GM19395 (cell line): ENCODE measurements around the gene MZT2B.
"Not testable (repeated sequence)": the region's sequence is repeated elsewhere in the genome, so short reads cannot be mapped to it uniquely, and the experiment has no call there.

Source experiments
- ATAC-seq: cut with Tn5 transposase; IDR thresholded peaks from one replicate; pipeline ENCODE4 v1.9.1; 2021; ENCODE audit warnings: mild to moderate bottlenecking, moderate library complexity; ENCODE audit not compliant: unreplicated experiment

MZT2B gene

DNA sequence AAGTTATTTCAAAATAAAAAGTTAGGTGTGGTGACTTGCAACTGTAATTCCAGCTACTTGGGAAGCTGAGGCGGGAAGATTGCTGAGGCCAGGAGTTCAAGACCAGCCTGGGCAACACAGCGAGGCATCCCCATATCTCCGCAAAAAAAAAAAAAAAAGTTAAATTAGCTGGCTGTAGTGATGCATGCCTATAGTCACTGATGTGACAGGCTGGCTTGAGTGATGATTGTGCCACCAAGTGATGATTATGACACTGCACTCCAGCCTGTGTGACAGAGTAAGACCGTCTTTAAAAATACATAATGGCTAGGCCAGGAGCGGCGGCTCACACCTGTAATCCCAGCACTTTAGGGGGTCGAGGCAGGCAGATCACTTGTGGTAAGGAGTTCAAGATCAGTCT lies 12.2 kb upstream of the MZT2B start:
- ATAC-seq: no peak

DNA sequence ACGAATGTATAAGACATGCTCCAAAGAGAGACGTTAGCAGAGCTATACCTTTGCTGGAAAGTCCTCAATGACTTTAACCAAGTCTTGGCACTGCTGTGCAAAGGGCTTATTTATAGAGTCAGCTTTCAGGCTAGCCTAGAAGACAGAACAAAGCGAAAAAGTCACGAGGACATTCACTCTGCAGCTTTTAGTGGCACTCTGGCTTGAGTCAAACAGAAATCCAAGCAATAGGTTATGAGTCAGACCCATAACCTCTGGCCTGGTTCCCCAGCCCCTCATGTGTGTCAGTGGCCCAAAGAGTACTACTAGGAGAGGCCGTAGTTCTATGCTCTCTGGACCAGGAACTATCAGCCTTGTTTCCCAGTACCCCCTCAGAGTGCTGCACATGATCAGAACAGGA lies 7.2 kb upstream of the MZT2B start:
- not testable (repeated sequence) for ATAC-seq

DNA sequence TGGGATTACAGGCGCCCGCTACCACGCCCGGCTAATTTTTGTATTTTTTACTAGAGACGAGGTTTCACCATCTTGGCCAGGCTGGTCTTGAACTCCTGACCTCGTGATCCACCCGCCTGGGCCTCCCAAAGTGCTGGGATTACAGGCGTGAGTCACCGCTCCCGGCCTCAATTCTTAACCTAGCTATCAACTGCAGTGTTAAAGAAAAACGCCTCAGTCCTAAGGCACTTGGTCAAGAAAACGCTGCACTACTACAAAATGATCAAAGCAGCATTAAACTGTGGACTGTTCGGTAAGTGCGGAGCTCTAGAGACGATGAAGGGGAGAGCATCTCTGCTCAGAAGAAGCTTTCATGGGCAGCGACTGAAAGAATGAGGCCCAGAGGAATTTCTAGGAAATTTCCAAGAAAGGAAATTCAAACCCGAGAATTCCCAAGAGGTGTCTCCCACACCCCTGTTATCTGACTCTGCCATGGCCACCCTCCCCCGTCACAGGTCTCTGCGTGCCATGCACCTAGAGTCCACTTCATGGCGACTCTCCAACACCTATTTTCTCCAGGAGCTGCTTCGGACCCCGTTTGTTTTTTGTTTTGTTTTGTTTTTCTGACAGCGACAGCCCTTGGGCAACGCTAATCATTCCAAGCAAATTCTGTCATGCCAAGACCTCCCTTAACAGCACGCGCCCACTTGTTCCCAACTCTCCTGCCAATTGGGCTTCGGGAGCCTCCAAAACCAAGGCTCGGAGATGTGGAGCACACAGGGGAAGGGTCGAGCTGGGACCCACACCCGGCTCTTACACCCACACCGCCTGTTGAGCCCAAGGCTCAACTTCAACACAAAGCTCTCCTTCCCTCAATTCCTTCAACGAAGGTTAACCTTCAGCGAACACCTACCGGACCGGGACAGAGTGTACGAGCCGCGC lies 1.4 kb upstream of the MZT2B start:
- ATAC-seq: not testable (repeated sequence)

DNA sequence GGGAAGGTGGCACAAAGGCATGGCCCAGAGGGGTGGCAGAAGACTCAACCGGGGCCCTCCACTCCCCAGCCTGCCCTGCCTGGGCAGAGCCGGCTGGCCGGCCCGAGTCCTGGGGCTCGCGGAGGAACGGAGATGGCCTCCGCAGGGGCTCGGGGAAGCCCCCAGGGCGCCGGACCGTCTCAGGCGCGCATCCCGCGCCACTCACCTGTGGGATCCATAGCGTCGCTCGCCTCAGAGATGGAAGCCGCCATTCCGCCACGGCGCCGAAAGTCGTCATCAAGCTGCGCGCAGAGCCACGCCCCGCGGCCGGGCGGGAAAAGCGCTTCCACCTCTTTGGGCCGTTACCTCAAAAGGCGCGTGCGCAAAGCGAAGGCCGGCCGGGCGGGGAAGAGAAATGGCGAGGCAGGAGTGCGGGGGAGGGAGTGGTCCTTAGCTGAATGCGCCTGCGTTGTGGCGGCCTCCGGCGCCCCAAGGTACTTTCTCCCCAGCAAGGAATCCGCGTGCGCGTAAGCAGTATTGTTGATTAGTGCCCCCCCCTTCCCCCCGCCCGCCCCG lies 660 bp upstream of the MZT2B start, which contains the start of gene SMPD4:
Gene SMPD4, minus strand, starts transcription at position 278 of the 555 bp plus-strand sequence. CDS start 5,010 bp downstream, outside the sequence.
- peak; percentile 65 for ATAC-seq

DNA sequence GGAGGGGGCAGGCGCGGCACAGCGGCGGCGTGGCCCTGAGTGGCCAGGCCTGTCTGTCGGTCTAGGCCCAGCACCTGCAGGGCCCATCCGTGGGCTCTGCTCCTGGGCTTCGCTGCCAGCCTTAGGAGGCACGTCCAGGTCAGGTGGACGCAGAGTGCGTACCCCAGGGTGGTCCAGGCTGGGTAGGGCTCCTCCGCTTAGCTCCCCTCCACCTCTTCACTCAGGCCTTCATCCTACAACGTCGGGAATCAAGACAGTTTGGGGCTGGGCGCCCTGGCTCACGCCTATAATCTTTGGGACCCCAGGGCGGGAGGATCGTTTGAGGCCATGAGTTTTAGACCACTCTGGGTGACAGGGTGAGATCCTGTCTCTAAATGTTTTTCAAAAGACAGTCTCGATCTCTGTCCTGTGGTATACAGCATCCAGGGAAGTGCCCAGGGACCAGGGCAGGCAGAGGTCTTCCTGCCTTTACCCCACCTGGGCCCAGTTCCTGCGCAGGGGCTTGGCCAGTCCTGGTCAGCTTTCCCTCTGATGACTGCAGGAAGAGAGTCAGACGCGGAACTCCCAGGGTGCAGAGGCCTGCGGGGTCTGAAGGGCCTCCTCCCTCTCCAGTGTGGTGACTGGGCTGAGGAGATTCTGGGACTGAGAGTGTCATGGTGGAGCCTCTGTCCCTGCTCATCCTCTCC lies 907 bp downstream of the MZT2B start:
- ATAC-seq: peak; percentile 18

DNA sequence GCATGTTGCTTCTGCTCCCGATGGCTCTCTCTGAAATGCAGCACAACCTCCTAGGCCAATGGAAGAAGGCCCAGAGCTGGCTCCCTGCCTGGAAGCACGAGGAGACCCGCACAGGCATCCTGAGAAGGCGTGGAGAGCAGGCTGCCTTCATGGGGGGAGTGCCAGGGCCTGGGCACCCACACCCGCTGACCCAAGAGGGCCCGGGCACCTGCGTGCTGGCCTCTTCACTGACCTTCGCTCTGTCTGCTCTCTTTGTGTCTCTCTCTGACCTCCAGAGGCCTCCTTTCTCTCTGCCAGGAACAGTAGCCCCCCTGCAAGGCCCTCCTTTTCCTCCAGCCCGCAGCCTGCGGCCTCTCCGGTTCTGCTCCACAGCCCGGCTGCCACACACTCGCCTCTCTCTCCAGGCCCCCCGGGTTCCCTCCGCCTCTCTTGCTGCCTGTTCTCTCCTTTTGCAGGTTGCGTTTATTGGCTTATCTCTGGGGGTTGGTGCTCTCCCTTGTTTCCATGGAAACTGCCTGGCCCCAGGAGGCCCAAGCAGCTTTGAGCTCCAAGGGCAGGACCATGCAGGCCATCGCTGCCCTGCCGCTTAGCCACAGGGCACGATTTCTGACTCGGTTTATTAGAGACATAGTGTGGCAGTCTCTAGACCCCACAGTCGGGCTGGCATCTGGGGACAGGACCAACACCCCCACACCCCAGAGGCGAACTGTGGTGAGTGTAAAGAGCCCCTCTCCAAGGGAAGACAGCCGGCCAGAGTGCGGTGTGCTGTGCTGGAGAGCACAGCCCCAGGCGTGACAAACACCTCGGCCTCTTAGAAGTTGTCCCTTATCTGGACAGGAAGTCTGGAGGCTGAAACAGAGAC lies 1.7 kb downstream of the MZT2B start:
- ATAC-seq: no peak

DNA sequence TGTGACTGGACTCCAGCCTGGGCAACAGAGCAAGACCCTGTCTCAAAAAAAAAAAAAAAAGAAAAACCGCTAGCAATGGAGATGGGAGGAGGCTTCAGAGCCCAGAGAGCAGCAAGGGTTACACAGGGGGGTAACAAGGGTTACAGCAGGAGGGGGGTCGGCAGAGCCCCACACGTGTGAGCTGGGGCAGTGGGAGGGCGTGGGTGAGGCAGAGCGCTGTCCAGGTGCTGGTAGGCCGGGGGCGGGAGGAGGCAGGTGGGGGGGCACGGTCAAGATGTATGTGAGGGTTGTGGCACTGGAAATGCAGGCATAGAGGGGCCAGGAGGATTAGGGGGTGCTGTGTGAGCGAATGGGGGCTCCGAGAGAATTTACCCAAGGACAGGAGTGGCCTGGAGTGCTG lies 3.4 kb downstream of the MZT2B start:
- no peak for ATAC-seq

DNA sequence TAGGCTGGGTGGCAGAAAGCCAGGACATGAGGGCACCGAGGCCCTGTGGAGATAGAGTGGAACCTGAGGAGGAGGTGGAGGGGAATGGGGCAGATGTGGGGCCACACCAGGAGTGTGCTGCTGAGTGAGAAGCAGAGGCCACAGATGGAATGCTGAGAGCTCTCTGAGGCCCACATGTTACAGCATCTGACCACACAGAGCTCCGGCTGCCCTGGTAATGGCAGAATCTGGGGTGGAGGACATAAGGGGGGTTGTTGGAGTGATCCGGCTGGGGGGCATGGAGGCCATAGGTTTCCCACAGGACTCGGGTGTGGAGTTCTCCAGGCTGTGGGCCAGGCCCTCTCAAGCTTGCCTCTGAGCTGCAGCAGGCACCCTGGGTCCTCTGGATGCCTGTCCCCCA lies 3.8 kb downstream of the MZT2B start:
- ATAC-seq: no peak

DNA sequence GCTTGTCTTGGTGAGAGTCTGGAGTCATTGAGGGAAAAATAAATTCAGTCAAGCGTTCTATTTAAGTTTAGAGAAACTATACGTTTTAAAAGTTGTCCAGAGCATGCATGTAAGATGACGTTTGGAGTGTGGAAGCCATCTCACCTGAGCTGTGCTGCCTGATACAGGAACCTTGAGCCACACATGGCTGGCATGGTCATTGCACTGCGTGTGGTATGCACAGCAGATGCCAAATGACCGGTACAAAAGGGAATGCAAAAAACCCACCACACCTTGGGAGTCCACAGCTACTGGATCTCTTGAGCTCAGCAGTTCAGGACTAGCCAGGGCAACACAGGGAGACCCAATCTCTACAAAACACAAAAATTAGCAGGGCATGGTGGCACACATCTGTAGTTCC lies 4.3 kb downstream of the MZT2B start:
- no peak for ATAC-seq

DNA sequence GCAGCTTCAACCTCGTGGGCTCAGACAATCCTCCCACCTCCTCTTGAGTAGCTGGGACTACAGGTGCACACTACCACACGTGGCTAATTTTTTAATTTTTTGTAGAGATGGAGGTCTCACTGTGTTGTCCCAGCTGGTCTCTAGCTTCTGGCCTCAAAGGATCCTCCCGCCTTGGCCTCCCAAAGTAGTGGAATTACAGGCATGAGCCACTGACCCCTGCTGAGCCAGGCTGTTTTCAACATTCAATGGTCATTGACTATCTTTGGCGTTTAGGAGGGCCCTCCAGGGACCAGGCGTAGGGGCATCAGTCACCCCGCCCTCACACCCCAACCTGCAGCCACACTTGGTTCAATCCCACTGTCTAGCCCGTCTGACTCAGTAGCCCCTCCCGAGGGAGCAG lies 5.2 kb downstream of the MZT2B start:
- no peak for ATAC-seq

DNA sequence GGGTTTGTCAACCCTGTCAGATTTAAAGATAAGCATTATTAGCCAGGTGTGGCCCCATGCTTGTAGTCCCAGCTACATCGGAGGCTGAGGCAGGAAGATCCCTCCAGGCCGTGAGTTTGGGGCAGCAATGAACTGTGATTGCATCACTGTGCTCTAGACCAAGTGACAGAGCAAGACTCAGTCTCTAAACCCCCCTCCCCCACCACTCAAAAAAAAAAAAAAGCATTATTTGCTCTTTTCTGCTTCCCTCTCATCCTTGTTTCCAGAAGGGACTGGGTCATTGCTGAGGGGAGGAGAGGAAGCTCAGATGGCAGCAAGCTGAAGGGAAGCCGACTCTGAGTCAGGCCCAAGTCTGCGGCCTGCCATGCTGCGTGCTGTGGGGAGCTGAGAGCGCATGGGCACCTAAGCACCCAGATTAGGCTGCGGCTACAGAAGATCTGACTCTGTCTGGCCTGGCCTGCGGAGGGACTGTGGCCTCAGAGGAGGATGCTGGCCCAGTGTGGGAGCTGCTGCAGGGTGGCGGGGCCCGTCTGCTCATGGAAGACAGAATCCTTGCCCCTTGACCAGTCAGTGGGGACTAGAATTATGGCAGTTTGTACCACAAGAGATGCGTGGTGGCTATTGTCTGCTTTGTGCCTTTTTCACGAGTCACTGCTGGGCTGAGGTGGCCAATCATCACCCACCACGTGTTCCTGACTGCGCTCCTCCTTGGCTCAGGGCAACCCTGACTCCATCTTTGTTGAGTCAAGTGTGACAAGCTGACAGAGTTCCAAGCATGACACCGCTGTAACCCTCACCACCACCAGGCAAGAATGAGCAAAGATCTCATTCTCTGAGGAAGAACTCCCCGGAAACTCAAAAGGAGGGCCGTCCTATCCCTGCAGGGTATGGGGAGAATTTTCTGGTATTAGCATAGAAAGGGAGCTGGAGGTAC lies 6.1 kb downstream of the MZT2B start:
- not testable (repeated sequence) for ATAC-seq

DNA sequence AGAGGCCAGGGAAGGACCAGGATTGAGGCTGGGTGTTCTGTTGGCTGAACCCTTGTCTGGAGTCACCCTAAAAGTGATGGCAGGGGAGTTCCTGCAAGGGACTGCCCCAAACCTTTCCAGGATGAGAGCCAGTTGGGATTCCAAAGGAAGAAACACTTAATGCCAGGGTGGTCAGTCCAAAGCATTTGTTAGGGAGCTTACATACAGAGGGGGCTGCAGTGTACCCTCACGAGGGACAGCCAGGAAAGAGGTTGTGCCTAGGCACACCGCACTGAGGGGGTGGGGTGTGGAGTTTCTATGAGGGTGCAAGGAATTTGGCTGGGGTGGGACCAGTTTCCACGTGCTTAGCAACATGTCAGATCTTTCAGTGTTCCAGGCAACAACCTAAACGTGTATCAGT lies 6.9 kb downstream of the MZT2B start:
- ATAC-seq: not testable (repeated sequence)

DNA sequence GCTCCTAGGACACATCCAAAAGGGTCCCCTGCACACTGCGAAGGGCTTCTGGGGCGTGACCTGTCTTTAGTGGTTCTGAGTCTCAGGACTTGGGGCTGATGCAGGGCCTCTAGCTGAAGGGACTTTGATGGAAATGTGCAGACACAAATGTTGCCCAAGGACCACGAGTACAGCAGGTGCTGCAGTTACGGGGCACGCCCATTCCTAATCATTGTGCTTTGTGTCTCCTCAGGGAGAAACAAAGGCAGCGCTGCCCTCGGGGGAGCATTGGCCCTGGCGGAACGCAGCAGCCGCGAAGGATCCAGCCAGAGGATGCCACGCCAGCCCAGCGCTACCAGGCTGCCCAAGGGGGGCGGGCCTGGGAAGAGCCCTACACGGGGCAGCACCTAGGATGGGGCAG lies 8.2 kb downstream of the MZT2B start:
- ATAC-seq: no peak

DNA sequence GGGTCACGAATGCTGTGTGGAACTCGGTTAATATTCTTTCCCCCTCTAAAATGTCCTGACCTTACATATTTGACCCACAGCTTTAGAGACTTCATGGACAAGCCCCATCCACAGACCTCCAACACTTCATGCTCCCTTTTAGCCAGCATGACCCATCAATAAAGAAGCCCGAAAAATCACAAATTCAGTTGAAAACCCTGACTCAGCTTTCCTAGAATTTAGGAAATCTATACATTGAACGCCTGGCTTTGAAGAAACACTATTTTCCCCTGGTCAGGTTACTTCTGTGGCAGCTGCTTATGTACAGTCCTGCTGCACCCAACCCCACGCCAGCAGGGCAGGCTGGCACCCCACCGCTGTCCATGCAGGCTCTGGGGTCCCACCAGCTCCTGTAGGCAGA lies 9.3 kb downstream of the MZT2B start:
- not testable (repeated sequence) for ATAC-seq

DNA sequence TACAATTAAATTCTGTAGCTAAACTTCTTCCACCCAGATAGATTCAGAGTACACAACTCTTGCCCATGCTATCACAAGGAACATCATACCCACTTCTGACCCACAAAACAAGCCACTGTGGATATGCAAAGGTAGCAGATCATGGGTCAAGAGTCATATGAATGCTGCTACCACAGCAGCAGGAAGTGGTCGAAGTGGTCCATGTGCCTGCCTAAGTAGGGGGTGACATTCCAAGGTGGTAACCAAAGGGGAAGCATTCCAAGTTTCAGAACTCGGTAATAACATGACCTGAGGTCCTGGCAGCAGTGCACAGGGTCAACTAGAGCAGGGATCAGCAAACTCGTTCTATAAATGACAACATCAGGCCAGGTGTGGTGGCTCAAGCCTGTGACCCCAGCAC lies 10.4 kb downstream of the MZT2B start:
- not testable (repeated sequence) for ATAC-seq

DNA sequence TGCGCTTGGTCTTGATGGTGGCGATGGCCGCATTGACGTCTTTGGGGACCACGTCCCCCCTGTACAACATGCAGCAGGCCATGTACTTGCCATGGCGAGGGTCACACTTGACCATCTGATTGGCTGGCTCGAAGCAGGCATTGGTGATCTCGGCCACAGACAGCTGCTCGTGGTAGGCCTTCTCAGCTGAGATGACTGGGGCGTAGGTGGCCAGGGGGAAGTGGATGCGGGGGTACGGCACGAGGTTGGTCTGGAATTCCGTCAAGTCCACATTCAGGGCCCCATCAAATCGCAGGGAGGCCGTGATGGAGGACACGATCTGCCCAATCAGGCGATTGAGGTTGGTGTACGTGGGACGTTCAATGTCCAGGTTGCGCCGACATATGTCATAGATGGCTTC lies 11.8 kb downstream of the MZT2B start:
- not testable (repeated sequence) for ATAC-seq

DNA sequence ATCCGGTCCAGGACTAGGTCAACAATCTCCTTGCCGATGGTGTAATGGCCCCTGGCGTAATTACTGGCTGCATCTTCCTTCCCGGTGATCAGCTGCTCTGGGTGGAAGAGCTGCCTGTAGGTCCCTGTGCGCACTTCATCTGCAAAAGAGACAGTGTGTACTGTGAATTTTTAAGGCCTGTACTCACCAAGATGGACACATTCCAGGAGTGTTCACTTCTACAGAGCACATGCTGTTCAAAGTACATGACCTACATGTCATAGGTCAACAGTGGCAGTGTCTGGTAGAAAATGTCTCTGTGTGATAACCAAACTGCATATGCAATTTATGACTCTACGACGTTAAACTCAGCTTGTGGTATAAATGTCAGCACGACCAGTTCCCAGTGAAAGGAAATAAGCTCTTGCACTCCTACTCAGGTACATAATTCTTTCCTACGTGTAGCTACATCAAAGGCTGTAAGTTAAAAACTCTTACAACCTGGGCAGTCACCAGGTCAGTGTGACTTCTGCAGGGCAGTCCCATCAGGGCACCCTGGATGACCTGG lies 13.1 kb downstream of the MZT2B start:
- ATAC-seq: not testable (repeated sequence)

DNA sequence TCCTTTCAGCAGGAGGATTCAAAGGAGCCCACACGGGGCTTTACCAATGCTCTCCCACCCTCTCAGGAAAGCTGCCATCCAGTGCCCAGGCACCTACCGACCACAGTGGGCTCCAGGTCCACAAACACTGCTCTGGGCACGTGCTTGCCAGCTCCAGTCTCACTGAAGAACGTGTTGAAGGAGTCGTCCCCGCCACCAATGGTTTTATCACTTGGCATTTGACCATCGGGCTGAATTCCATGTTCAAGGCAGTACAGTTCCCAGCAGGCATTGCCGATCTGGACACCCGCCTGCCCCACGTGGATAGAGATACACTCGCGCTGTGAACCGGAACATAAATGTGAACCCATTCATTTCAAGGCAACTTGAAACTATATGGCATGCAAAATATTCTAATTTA lies 14.0 kb downstream of the MZT2B start:
- ATAC-seq: not testable (repeated sequence)

DNA sequence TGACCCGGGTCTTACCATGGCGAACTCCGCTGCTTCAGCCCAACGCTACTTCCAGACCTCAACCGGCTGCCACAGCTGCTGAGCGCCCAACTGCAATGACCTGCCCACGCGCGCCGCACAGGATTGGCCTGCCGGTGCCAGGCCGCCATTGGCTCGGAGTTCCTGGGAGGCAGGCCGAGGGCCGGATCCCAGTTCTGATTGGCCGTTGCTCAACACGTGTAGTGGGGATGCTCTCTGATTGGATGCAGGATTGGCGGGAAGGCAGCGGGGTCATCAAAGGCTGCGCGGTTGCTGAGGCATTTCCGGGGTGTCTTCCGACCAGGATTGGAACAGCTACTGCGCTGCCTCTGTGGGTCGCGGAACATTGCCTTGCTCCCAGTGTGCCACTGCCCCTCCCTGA lies 16.3 kb downstream of the MZT2B start, which contains the start of gene TUBA3E:
Gene TUBA3E, minus strand, starts transcription at position 97 of the 400 bp plus-strand sequence. Its CDS starts 79 bp downstream, at position 18.
- ATAC-seq: no peak
